Dendritic cell treated with granulocyte-macrophage colony-stimulating factor and Interleukin-4, amounts not matched to agents 40 ng/mL and 50 ng/mL, for 4 days (primary cell): ENCODE data around the gene BTN3A1.
"Not testable (repeated sequence)": the region's sequence is repeated elsewhere in the genome, so short reads cannot be mapped to it uniquely, and the experiment has no call there.

Experiments
- H3K27ac Mint-ChIP-seq: one replicate; pipeline ENCODE4 v1.8.0; 2022; ENCODE audit warnings: mild to moderate bottlenecking, mixed read lengths
- H3K27me3 Mint-ChIP-seq: one replicate; pipeline ENCODE4 v1.8.0; 2022; ENCODE audit warnings: mild to moderate bottlenecking, mixed read lengths
- H3K36me3 Mint-ChIP-seq: one replicate; pipeline ENCODE4 v1.8.0; 2022; ENCODE audit warnings: low read depth, mixed read lengths
- H3K4me1 Mint-ChIP-seq: one replicate; pipeline ENCODE4 v1.8.0; 2022; ENCODE audit warnings: low read depth, mixed read lengths
- H3K4me3 Mint-ChIP-seq: one replicate; pipeline ENCODE4 v1.8.0; 2022; ENCODE audit warnings: mild to moderate bottlenecking, moderate library complexity, mixed read lengths
- H3K9me3 Mint-ChIP-seq: one replicate; pipeline ENCODE4 v1.8.0; 2022; ENCODE audit warnings: mixed read lengths
- intact Hi-C: fragments of 100-400 bp; cut with micrococcal nuclease; formaldehyde crosslinking; loops from one replicate; pipeline ENCODE4 v1.15.0; 2022

The BTN3A1 gene

DNA sequence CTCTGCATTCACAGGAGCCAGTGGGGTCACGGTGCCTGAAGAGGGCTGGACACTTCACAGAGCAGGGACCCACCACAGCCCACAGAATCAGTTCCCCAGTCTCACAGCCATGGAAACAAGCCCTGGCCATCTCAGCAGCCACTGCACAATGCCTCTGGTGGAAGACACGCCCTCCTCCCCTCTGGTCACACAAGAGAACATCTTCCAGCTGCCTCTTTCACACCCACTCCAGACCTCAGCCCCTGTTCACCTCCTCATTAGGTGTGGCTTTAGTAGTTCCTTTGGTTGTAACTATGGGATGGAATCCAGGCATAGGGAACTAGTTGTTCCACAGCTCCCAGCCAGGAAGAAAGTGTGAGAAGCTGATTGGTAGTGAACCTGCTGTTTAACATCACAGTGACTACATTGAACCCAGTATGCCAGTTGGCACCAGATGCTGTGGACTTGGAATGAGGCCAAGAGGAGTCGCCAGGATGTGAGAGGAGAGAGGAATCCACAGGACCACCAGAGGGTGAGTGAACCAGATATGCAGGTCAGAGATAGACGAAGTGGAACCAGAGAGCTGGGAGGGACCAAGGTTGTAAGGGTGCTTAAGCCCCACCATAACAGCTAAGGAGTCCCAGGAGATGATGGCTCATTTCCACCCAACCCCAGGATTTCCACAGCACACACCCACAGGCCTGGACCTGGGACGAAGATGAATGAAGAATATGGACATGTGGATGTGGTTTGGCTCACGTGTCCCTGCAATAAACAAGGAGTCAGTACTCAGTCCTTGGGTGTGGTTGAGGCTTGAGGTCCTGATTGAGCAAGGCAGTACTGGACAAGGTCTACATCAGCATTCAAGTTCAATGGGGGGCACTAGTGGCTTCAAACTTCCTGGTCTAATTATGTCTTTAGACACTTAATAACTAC is 29.4 kb downstream of the BTN3A1 start:
- intact Hi-C loops: no loop called here
- H3K4me1 Mint-ChIP-seq: peaks cover 20% of the 10 kb centered on the region
- H3K27me3 Mint-ChIP-seq: no peaks in the 10 kb centered on the region
- H3K4me3 Mint-ChIP-seq: no peak overlapping the region
- H3K27ac Mint-ChIP-seq: no peak overlapping the region
- H3K36me3 Mint-ChIP-seq: peaks cover 65% of the 10 kb centered on the region
- peaks cover 16% of the 10 kb centered on the region for H3K9me3 Mint-ChIP-seq

DNA sequence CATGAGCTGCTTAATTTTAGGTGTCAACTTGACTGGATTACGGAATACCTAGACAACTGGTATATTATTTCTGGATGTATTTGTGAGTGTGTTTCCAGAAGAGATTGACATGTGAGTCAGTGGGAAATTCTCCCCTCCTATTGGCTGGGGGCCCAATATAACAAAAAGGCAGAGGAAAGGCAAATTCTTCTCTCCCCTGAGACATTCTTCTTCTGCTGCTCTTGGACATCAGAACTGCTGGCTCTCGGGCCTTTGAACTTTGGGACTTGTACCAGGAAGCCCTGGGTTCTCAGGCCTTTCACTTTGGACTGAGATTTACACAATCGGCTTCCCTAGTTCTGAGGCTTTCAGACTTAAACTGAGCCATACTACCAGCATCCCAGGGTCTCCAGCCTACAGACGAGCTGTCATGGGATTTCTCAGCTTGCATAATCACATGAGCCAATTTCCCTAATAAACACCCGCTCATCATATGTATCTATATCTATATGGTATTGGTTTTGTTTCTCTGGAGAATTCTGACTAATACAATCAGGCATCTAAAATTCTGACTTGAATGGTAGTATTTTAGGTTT is 30.6 kb downstream of the BTN3A1 start:
- Mint-ChIP-seq H3K27ac (no peak overlapping the region), H3K4me1 (peaks cover 15% of the 10 kb centered on the region), H3K9me3 (peaks cover 16% of the 10 kb centered on the region), H3K36me3 (peaks cover 53% of the 10 kb centered on the region), H3K27me3 (no peaks in the 10 kb centered on the region), H3K4me3 (no peak overlapping the region)
- intact Hi-C loops: no loop called here

DNA sequence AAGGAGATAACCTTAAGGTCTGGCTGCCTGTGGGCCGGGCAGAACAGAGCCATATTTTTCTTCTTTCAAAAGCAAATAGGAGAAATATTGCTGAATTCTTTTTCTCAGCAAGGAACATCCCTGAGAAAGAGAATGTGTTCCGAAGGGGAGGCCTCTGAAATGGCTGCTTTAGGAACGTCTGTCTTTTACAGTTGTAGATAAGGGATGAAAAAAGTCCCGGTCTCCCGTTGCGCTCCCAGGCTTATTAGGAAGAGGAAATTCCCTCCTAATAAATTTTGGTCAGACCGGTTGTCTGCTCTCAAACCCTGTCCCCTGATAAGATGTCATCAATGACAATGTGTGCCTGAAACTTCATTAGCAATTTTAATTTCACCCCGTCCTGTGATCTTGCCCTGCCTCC is 31.6 kb downstream of the BTN3A1 start:
- H3K9me3 Mint-ChIP-seq: peaks cover 16% of the 10 kb centered on the region
- H3K36me3 Mint-ChIP-seq: peaks cover 43% of the 10 kb centered on the region
- intact Hi-C loops, H3K27ac Mint-ChIP-seq, H3K4me3 Mint-ChIP-seq, H3K27me3 Mint-ChIP-seq: not testable (repeated sequence)
- H3K4me1 Mint-ChIP-seq: peaks cover 15% of the 10 kb centered on the region

DNA sequence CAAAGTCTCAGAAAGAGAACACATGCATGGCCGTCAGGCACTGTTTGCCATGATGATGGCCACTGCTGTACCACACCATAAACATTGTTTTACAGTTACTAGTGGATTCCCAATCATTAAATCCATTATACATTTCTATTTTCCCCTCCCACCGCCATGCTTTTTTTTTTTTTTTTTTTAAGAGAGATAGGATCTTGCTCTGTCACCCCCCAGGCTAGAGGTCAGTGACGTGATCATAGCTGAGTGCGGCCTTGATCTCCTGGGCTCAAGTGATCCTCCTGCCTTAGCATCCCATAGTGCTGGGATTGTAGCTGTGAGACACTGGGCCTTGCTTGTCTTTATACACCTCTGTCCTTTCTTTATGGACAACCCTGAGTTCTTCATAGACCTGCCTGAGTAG is 33.9 kb downstream of the BTN3A1 start:
- H3K27ac Mint-ChIP-seq: no peak overlapping the region
- H3K4me3 Mint-ChIP-seq: no peak overlapping the region
- intact Hi-C loops: no loop called here
- no peaks in the 10 kb centered on the region for H3K27me3 Mint-ChIP-seq
- peaks cover 16% of the 10 kb centered on the region for H3K9me3 Mint-ChIP-seq
- peaks cover 16% of the 10 kb centered on the region for H3K4me1 Mint-ChIP-seq
- H3K36me3 Mint-ChIP-seq: peaks cover 36% of the 10 kb centered on the region

DNA sequence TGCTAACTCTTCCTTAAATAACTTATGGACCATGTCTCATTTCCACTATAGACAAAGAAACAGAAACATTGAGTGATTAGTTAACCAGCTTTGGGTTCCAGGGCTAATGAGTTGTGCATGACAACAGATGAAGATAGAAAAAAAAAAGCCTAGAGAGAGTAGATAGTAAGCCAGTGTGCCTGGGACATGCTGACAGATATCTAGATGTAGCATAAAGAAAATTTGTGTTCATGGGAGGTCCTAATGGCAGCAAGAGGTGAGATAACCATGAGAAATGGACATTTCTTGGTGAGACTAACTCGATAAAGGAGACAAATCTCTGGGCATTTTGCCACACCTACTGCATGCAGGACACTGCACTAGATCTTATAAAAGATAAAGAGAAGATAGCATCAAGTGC is 35.5 kb downstream of the BTN3A1 start:
- H3K36me3 Mint-ChIP-seq: peaks cover 23% of the 10 kb centered on the region
- H3K4me3 Mint-ChIP-seq: no peak overlapping the region
- H3K4me1 Mint-ChIP-seq: peaks cover 15% of the 10 kb centered on the region
- peaks cover 16% of the 10 kb centered on the region for H3K9me3 Mint-ChIP-seq
- H3K27ac Mint-ChIP-seq: no peak overlapping the region
- no peaks in the 10 kb centered on the region for H3K27me3 Mint-ChIP-seq
- intact Hi-C loops: no loop called here

DNA sequence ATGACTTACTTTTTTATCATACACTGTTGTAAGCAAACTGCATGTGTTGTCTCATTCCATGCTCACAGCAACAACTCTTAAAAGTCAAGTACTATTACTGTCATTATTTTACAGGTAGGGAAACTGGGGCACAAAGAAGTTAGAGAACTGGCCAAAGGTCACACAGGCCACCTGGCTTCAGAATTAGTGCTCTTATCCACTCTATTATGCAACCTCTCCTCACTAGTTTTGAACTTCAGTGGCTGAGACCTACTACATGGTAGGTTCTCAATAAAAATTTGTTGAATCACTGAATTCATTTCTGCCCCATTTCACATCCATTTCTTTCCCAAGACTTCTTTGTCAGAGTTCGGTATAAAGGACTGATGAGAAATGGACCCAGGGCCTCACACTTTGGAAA is 35.9 kb downstream of the BTN3A1 start:
- Mint-ChIP-seq H3K27ac (no peak overlapping the region), H3K36me3 (peaks cover 20% of the 10 kb centered on the region), H3K4me3 (no peak overlapping the region), H3K9me3 (peaks cover 16% of the 10 kb centered on the region), H3K27me3 (no peaks in the 10 kb centered on the region), H3K4me1 (peaks cover 15% of the 10 kb centered on the region)
- intact Hi-C loops: no loop called here

DNA sequence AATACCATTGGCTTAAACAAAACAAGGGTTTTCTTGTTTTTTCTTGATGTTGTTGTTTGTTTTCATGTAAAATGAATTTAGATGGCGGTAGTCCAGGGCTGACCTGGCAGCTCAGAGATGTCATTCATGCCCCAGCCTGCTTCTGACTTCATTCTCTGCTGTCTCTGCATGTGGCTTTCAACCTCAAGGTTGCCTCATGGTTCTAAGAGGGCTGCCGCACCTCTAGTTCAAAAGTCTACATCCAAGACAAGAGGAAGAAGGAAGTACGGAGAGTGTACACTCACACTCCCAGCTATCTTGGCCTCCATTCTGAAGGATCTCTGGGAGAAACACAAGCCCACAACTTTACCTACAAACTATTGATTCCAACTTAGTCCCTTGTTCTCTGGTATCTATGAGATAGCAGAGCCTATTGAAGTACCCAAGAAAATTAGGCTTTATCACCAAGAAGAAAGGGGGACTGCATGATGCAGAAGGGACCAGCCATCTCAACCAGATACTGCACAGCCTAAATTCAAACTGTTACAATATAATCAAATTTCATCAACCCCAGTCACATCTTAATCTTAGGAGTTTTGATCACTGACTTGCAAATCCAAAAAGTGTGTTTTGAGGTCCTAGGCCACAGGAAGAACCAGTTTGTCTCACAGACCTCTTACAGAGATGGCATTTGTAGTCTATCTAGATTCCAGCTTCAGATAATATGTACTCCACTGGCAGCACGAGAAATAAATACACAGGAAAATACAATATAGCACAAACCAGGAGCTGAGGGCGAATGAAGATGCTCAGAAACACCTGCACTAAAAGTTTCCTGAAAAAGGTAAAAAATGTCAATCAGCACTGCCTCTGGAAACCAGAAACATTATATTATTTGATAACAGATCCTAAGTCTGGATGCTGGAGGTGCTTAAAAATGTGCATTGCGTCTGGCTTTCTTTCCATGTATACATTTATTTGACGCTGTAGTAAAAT is 37.4 kb downstream of the BTN3A1 start:
- Mint-ChIP-seq H3K4me1 (peaks cover 17% of the 10 kb centered on the region), H3K36me3 (peaks cover 23% of the 10 kb centered on the region), H3K4me3 (peak overlapping the region; percentile 86), H3K9me3 (peaks cover 4% of the 10 kb centered on the region), H3K27ac (peak overlapping the region; percentile 94), H3K27me3 (no peaks in the 10 kb centered on the region)
- intact Hi-C loops: loop anchor here (2.0 kb wide), 1 partner anchor 37 kb away; the partner anchor contains the start of gene BTN3A1

DNA sequence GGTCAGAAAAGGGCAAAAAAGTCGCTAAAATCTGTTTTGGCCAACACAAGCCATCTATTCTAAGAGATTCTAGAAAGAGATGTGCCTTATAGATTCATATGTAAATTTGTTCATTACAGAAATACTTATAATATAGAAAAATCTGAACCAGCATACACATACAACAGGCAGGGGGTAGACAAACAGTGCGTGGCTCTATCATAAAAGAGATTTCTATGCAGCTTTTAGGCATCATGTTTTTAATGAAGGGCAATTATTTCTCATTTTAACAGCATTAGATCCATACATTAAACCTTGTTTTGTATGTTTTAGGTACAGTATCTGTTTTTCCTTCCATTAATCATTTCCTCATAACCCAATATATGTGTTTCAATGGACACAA is 38.9 kb downstream of the BTN3A1 start:
- peak overlapping the region; percentile 94 for H3K27ac Mint-ChIP-seq
- intact Hi-C loops: loop anchor here (2.0 kb wide), 1 partner anchor 38 kb away; the partner anchor contains the start of gene BTN3A1
- peaks cover 33% of the 10 kb centered on the region for H3K36me3 Mint-ChIP-seq
- H3K4me3 Mint-ChIP-seq: peak overlapping the region; percentile 86
- H3K4me1 Mint-ChIP-seq: peaks cover 27% of the 10 kb centered on the region
- H3K9me3 Mint-ChIP-seq: no peaks in the 10 kb centered on the region
- H3K27me3 Mint-ChIP-seq: no peaks in the 10 kb centered on the region

DNA sequence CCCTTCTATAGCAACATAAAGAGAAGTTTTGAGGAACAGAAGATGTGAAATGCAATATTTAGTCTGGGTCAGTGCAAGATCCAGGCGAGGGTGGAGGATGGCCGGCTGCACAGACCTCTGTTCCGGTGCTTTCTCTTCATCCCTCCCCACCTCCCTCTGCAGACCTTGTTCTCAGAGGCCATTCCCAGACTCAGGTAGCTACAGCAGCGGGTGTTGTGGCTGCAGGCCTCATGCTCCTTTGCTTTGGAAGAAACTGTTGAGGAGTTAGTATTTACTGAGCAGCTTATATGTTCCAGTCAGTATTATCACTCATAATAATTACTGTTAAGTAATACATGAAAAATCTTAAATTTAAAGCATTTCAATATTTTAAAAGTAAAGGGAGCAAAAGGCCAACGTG is 39.9 kb downstream of the BTN3A1 start:
- no peaks in the 10 kb centered on the region for H3K9me3 Mint-ChIP-seq
- no peak overlapping the region for H3K27ac Mint-ChIP-seq
- no peak overlapping the region for H3K4me3 Mint-ChIP-seq
- intact Hi-C loops: loop anchor here (2.0 kb wide), 1 partner anchor 39 kb away; the partner anchor contains the start of gene BTN3A1
- H3K27me3 Mint-ChIP-seq: no peaks in the 10 kb centered on the region
- H3K4me1 Mint-ChIP-seq: peaks cover 35% of the 10 kb centered on the region
- peaks cover 33% of the 10 kb centered on the region for H3K36me3 Mint-ChIP-seq

DNA sequence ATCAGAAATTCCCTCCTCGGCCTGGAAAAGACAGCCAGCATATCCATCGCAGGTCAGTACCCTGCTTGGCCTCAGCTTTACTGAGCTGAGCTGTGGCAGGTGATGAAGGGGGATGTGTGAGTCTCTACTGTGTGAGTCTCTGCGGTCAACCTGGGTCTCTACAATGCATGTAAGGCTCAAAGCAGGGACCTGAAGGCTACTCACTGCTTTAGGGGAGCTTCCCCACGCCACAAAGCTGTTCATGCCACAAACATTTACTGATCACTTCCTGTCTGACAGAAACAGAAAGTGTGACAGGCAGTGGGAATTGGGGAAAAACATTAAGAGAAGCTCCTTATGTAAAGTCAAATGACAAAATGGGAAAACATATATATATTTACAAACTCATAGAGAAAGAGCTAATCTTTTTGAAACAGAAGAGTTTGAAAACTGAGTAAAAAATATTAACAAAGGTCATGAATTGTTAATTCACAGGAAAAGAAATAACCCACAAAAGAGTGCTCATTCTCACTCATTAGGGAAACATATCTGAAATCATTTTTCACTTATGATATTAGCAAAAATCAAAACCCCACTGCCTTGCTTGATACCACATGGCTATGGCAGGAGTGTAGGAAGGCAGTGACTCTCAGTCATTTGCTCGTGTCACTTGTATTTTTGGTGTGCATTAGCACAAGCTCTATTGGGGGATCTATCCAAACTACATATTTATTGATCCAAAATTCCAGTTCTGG is 44.0 kb downstream of the BTN3A1 start:
- Mint-ChIP-seq H3K36me3 (peaks cover 62% of the 10 kb centered on the region), H3K4me3 (no peak overlapping the region), H3K27me3 (no peaks in the 10 kb centered on the region), H3K9me3 (no peaks in the 10 kb centered on the region), H3K27ac (peak overlapping the region; percentile 18), H3K4me1 (peaks cover 28% of the 10 kb centered on the region)
- intact Hi-C loops: no loop called here

DNA sequence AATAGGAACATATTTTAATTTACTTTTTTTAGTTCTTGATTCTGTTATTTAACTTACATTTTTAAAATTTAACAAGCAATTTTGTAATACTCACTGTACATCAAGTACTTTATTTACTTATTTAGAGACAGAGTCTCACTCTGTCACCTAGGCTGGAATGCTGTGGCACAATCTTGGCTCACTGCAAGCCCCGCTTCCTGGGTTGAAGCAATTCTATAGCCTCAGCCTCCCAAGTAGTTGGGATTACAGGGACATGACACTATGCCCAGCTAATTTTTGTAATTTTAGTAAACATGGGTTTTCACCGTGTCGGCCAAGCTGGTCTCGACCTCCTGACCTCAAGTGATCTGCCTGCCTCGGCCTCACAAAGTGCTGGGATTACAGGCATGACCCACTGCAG is 45.2 kb downstream of the BTN3A1 start:
- H3K4me1 Mint-ChIP-seq: peaks cover 23% of the 10 kb centered on the region
- no peaks in the 10 kb centered on the region for H3K9me3 Mint-ChIP-seq
- H3K27ac Mint-ChIP-seq: no peak overlapping the region
- no peaks in the 10 kb centered on the region for H3K27me3 Mint-ChIP-seq
- no peak overlapping the region for H3K4me3 Mint-ChIP-seq
- intact Hi-C loops: no loop called here
- peaks cover 73% of the 10 kb centered on the region for H3K36me3 Mint-ChIP-seq

DNA sequence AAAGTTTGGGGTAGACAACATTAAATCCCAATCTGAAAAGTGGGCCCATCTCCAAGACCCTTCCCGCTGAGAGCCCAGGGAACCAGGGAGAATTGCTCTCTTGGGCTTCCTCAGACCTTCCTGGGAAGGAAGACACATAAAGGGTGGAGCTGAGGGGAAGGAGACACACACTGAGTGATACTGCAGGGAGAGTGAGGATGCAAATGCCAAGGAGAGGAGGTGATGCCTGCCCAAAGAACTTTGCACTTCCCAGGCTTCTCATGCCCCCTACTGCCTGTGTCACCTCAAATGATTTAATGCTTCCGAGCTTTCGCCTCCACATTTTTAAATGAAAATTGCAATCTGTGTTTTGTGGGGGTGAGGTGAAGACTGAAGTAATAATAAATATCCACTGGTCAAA is 48.2 kb downstream of the BTN3A1 start:
- intact Hi-C loops: loop anchor here (10.0 kb wide), 1 partner anchor 85 kb away; the partner anchor contains the start of gene BTN3A2
- Mint-ChIP-seq H3K27ac (no peak overlapping the region), H3K36me3 (peaks cover 54% of the 10 kb centered on the region), H3K4me3 (no peak overlapping the region), H3K9me3 (no peaks in the 10 kb centered on the region), H3K27me3 (no peaks in the 10 kb centered on the region), H3K4me1 (peaks cover 27% of the 10 kb centered on the region)

DNA sequence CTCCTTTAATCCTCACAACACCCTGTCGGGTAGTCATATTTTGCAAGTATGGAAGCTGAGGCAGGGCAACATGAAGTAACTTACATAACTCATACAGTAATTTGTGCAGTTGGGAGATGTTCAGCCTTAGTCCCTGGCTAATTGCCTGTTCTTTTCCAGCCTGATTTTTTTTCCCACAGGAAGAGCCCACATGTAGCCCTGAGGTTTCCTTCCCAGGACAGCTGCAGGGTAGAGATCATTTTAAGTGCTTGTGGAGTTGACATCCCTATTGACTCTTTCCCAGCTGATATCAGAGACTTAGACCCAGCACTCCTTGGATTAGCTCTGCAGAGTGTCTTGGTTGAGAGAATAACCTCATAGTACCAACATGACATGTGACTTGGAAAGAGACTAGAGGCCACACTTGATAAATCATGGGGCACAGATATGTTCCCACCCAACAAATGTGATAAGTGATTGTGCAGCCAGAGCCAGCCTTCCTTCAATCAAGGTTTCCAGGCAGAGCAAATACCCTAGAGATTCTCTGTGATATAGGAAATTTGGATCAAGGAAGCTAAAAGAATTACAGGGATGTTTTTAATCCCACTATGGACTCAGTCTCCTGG is 50.7 kb downstream of the BTN3A1 start:
- Mint-ChIP-seq H3K4me1 (peaks cover 39% of the 10 kb centered on the region), H3K4me3 (no peak overlapping the region), H3K9me3 (no peaks in the 10 kb centered on the region), H3K27me3 (no peaks in the 10 kb centered on the region), H3K27ac (no peak overlapping the region), H3K36me3 (peaks cover 48% of the 10 kb centered on the region)
- intact Hi-C loops: loop anchor here (10.0 kb wide), 1 partner anchor 88 kb away; the partner anchor contains the start of gene BTN3A2
